RWPE1 (cell line): ENCODE data around the gene SLC9C2.

Experiments used
- CTCF ChIA-PET: fragments of 350-600 bp; sonication (Branson Sonifier 250); formaldehyde crosslinking; extraction: SDS; loops from one replicate; lab custom pipeline; 2021; lab: Yijun Ruan, JAX
- POLR2A ChIA-PET: fragments of 400-600 bp; formaldehyde crosslinking; extraction: SDS; loops from one replicate; lab custom pipeline; 2020; ENCODE audit warnings: antibody characterized with exemption; ENCODE audit not compliant: low non-redundant PET; lab: Yijun Ruan, JAX
- DNase-seq: peaks from one replicate; pipeline ENCODE4 v3.0.0; 2012; ENCODE audit warnings: low spot score
- H3K27ac ChIP-seq: fragments of 450-650 bp; 2 replicates; pipeline ENCODE4 v1.5.1; 2017
- TF ChIP-seq, protein P1 (sequence below): fragments of 450-650 bp; conservative IDR thresholded peaks from 2 replicates; pipeline ENCODE4 v1.5.1; 2017; ENCODE audit warnings: low read depth, mild to moderate bottlenecking

The SLC9C2 gene

DNA sequence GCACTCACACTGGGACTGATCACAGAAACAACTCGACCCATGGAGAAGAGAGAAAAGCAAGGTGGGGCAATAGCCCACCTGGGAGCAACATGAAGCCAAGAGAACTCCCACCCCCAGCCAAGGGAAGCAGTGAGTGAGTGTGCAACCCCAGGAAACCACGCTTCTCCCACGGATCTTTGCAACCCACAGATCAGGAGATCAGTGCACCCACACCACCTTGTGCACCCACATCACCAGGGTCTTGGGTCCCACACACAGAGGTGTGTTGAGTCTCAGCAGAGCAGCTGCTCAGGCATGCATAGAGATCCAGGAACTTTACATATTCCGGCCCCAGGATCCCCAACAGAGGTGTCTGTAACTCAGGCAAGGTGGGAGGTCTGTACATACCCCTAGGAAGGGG is 143.0 kb downstream of the SLC9C2 start:
- ChIA-PET CTCF (interaction anchor here (0.6 kb wide), 1 partner anchor 243 kb away, joined by 5 read pairs; no protein-coding TSS in a partner anchor), POLR2A (no interaction called here)
- no peak for DNase-seq
- H3K27ac ChIP-seq = no peak overlapping the region
- TF ChIP-seq, protein P1, sequence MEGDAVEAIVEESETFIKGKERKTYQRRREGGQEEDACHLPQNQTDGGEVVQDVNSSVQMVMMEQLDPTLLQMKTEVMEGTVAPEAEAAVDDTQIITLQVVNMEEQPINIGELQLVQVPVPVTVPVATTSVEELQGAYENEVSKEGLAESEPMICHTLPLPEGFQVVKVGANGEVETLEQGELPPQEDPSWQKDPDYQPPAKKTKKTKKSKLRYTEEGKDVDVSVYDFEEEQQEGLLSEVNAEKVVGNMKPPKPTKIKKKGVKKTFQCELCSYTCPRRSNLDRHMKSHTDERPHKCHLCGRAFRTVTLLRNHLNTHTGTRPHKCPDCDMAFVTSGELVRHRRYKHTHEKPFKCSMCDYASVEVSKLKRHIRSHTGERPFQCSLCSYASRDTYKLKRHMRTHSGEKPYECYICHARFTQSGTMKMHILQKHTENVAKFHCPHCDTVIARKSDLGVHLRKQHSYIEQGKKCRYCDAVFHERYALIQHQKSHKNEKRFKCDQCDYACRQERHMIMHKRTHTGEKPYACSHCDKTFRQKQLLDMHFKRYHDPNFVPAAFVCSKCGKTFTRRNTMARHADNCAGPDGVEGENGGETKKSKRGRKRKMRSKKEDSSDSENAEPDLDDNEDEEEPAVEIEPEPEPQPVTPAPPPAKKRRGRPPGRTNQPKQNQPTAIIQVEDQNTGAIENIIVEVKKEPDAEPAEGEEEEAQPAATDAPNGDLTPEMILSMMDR = no peak

DNA sequence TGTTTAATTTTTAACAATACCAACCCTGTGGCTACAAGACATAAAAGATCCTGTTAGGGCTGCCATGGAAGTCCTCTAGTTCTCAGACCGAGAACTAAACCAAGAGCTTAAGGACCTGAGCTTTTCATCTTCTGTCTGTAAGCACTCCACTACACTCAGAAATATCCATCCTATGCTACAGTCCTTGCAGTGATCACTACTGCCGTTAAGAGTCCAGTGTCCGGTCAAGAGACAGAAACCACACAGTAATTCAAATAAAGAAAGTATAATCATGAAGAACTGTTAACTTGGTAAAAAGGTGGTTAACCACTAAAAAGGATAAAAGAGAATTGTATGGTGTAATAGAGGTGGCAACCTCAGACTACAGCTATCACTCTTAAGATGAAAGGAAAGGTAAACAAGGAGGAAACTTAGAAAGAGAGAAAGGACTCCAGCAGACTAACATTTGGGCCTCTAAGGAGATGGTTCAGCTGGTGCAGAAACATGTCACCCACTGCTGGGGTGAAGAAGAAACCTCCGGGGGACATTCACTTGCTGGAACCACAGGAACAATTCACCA is 147.8 kb downstream of the SLC9C2 start:
- H3K27ac ChIP-seq = no peak overlapping the region
- POLR2A ChIA-PET = no interaction called here
- CTCF ChIA-PET = no interaction called here
- TF ChIP-seq, protein P1 = no peak
- DNase-seq = no peak

DNA sequence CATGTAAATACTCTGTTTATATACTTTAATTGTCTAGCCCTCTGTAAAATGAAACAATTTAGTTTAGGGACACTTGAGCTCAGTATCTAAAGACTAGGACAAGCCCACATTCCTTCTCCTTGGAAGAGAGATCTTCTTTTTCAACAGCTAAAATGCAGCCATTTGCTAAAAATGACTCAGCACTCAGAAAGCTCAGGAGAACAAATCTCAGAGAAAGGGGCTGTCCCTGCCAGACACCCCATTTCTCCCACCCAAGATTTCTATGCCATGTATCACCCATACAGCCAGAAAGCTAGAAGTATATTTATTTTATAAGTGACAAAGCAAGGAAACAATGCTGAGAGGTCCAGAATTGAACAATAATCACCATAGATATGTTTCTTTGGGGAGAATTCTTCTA is 148.9 kb downstream of the SLC9C2 start:
- POLR2A ChIA-PET = no interaction called here
- DNase-seq = no peak
- CTCF ChIA-PET = interaction anchor here (0.6 kb wide), 1 partner anchor 341 kb away, joined by 3 read pairs; no protein-coding TSS in a partner anchor
- no peak overlapping the region for H3K27ac ChIP-seq
- TF ChIP-seq, protein P1 = no peak

DNA sequence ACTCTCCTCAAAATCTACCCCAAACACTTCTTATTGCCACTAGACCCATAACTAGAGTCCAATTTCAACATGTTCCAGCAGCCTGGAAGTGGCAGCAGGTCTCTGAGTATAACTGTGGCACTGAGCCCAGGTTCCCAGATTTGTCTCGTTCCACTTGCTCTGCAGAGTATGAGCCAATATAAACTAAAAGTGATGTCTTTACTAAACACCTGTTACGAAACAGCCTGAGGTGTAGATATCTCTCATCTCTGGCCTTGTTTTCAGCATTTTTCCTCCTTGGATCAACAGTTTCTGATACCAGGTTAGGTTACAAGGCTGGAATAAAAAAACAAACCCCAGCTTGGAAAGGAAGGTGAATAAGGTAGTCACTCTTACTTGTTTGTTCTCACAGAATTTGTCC is 150.9 kb downstream of the SLC9C2 start:
- TF ChIP-seq, protein P1 = no peak
- no peak overlapping the region for H3K27ac ChIP-seq
- ChIA-PET POLR2A (no interaction called here), CTCF (interaction anchor here (0.6 kb wide), 1 partner anchor 213 kb away, joined by 3 read pairs; no protein-coding TSS in a partner anchor)
- DNase-seq = no peak
